GM21390 (cell line): ENCODE results near the gene ETNK2.

ENCODE experiments used
- ATAC-seq: cut with Tn5 transposase; IDR thresholded peaks from one replicate; pipeline ENCODE4 v1.9.1; 2021; ENCODE audit not compliant: unreplicated experiment

ETNK2 gene

DNA sequence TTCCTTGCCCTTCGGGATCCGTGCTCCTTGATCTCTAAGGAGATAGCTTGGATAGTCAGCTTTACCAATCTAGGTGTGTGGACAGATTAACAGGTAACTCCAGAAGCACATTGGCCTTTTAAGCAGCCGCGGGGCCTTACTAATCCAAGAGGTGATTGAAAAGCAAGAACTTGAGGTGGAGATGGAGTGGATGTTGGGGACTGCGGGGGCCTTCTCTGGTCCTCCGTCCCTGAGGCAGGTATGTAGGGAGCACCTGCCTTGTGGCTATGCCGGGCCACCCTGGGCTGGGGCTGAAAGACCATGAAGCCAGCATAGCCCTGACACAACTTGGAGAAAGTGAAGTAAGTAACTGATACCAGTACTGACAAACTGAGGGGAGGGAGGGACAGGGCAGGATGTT is 68.4 kb downstream of the ETNK2 start:
- ATAC-seq, result no peak

DNA sequence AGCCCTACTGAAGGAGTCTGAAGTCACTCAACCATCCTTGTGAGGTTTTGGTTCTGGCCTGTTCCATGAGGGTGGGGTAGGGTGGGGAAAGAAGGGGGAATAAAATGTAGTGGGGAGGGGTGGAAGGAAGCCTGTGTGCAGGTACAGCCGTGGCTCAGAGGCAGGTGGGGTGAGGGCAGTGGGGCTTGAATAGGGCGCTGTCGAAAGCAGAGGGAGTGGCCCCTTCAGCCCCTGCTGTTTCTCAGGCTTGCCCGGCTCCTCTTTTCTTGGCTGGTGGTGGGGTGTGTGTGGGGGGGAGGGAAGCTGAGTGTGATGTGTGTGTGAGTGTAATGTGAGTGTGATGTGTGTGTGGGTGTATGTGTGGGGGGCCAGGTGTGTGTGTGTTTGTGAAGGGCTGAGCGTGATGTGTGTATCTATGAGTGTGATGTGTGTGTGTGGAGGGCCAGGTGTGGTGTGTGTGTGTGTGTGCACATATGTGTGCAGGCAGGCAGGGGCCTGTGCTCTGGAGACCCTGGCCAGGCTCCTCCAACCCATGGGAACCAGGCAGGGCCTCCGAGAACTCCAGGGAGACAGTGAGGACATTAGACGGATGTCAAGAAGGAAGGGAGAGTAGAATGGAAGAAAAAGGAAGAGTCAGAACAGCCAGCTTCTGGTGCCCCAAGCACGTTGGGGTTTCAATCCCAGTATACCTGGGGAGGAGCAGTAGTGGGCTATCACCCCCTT is 69.9 kb downstream of the ETNK2 start:
- ATAC-seq, result no peak

DNA sequence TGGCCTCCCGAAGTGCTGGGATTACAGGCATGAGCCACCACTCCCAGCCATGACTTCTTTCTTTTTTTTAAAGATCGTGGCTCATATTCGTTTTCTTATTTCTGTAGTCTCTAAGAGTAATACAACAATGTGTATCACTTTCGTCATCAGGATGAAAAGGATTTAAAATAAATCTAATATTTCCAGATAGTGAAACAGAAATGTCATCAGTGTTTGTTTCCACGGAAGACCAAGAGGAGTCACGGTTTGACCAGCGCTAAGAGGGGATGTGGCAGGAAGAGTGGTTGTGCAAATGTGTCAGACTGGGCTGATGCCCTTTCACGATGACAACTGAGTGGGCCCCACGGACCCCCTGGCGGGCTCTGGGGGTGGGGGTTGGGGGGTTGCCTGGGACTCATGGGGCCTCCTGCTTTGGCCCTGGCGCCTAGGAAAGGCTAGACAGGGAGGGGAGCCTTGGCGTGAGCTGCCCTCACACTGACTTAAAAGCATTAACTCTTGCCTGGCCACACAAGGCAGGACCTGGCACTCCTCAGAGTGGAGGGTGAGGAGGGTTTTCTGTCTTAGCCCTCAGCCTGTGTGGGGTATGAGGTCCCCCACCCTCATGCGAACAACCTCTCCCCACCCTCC is 70.6 kb downstream of the ETNK2 start:
- ATAC-seq, result no peak
